DMS153 treated with DMSO at 0.1 percent for 48 hours (cell line): Measurements from ENCODE around the gene IFNE.
"Not testable (repeated sequence)": the region's sequence is repeated elsewhere in the genome, so short reads cannot be mapped to it uniquely, and the experiment has no call there.

Experiments
- DNase-seq: peaks from one replicate; lab custom pipeline; 2025; ENCODE audit not compliant: unreplicated experiment; lab: John Stamatoyannopoulos, UW

The IFNE gene

GRCh38 chr9:21499912-21500311 lies 17.8 kb upstream of the IFNE start:
- DNase-seq, result no peak

- DNase-seq, result no peak
Measured at GRCh38 chr9:21491756-21492155, 9.6 kb upstream of the IFNE start.

- DNase-seq, result no peak
Measured at GRCh38 chr9:21481470-21482056, 550 bp downstream of the IFNE start.

- no peak for DNase-seq
Measured at GRCh38 chr9:21479152-21479702, 2.9 kb downstream of the IFNE start.

- no peak for DNase-seq
Measured at GRCh38 chr9:21477466-21477865, 4.6 kb downstream of the IFNE start.

GRCh38 chr9:21473236-21473635 lies 8.9 kb downstream of the IFNE start:
- DNase-seq, result no peak

- DNase-seq, result no peak
Measured at GRCh38 chr9:21470126-21470525, 12.0 kb downstream of the IFNE start.

- peak; percentile 46 for DNase-seq
Measured at GRCh38 chr9:21465859-21466518, 16.1 kb downstream of the IFNE start.

- DNase-seq, result no peak
Measured at GRCh38 chr9:21465138-21465537, 17.0 kb downstream of the IFNE start.

GRCh38 chr9:21461377-21461776 lies 20.7 kb downstream of the IFNE start:
- DNase-seq, result no peak

GRCh38 chr9:21455320-21455719 lies 26.8 kb downstream of the IFNE start:
- peak; percentile 37 for DNase-seq

- DNase-seq, result no peak
Measured at GRCh38 chr9:21454149-21454548, 28.0 kb downstream of the IFNE start.

- DNase-seq, result no peak
Measured at GRCh38 chr9:21452681-21453080, 29.4 kb downstream of the IFNE start.

GRCh38 chr9:21450733-21451394 lies 31.2 kb downstream of the IFNE start:
- no peak for DNase-seq

GRCh38 chr9:21449312-21449711 lies 32.8 kb downstream of the IFNE start:
- DNase-seq, result not testable (repeated sequence)

GRCh38 chr9:21443849-21444625 lies 38.1 kb downstream of the IFNE start:
- DNase-seq, result no peak

- no peak for DNase-seq
Measured at GRCh38 chr9:21440139-21440538, 42.0 kb downstream of the IFNE start, which contains the start of gene IFNA1. Gene IFNA1 (plus strand): TSS chr9:21440439. CDS start chr9:21440508, 69 bp downstream.

GRCh38 chr9:21435015-21435383 lies 47.1 kb downstream of the IFNE start:
- DNase-seq, result not testable (repeated sequence)

GRCh38 chr9:21434202-21435014 lies 47.7 kb downstream of the IFNE start:
- DNase-seq, result peak; percentile 18

- DNase-seq, result no peak
Measured at GRCh38 chr9:21432672-21433425, 49.3 kb downstream of the IFNE start.
